ENCODE results near the gene OSMR. TPM values are rescaled to one million over a fixed set of nuclear protein-coding genes. Genes with fewer than 3 reads are reported as not detected.
"Not testable (repeated sequence)": the region's sequence is repeated elsewhere in the genome, so short reads cannot be mapped to it uniquely, and the experiment has no call there.

The OSMR gene
- total RNA-seq, 4 donors from 2014 or later, result 3.5 to 25.6 (median 15.3) TPM

DNA sequence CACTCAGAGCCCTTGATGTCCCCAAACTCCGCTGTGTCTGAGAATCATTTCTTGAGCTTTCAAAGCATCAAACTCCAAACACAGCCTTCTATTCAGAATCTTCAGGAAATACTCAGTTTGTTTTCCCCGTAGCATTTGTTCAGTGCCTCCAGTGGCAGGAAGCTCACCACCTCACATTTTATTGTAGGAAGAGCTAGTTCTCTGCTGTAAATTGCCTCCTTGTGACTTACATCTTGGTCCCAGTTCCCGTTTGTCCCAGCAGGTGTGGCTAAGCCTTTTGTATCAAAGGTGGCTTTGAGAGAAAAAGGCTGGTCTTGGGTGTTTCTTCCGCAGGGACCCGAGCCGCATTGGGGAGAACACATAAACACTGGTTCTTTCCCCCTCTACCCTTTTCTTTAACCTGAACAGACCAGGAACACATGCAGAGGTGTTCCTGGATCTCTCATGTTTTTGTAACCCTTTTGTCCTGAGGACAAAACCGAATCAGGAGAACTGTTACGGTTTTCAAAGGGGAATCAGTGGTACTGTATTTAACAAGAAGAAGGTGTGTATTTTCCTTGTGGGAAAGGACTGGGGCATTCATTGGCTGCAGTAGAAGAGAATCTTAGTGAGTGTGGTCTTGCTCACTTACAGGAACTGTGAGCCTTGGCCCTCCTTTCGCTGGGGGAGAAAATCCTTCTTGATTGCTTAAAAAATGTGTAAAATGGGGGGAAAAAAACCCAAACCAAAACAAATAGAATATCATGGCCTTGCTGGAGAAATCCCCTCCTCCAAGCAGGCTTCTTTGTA, 1.9 kb downstream of the OSMR start:
- Histone ChIP-seq H3K9me3 (no peaks in the 10 kb centered on the region), H3K4me3 (peak overlapping the region in 3 of 4 donors; percentile 18 to 63 (median 60)), H3K27me3 (no peaks in the 10 kb centered on the region), H3K36me3 (no peaks in the 10 kb centered on the region), H3K27ac (peak overlapping the region; percentile 5 to 94 (median 48)), H3K4me1 (no peaks in the 10 kb centered on the region)
- no peak for DNase-seq
- no peak for TF ChIP-seq CTCF (IDR thresholded peaks at IDR 0.05)

GRCh38 chr5:38848637-38849036, 2.8 kb downstream of the OSMR start:
- H3K27ac ChIP-seq, result no peak overlapping the region
- no peaks in the 10 kb centered on the region for H3K27me3 ChIP-seq
- TF ChIP-seq CTCF (IDR thresholded peaks at IDR 0.05) (no peak), POLR2A (IDR thresholded peaks at IDR 0.05) (no peak)
- DNase-seq, result no peak
- H3K4me3 ChIP-seq, result no peak overlapping the region
- no peaks in the 10 kb centered on the region for H3K9me3 ChIP-seq
- H3K36me3 ChIP-seq, result no peaks in the 10 kb centered on the region
- H3K4me1 ChIP-seq, result no peaks in the 10 kb centered on the region

DNA sequence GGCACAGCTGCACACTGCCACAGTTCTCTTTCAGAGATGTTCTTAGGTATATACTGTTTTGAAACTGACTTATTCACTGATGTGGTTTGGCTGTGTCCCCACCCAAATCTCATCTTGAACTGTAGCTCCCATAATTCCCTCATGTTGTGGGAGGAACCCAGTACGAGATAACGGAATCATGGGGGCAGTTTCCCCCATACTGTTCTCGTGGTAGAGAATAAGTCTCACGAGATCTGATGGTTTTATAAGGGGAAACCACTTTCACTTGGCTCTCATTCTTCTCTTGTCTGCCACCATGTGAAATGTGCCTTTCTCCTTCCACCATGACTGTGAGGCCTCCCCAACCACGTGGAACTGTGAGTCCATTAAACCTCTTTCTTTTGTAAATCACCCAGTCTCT, 5.8 kb downstream of the OSMR start:
- H3K27ac ChIP-seq, DNase-seq, H3K4me1 ChIP-seq: not testable (repeated sequence)

GRCh38 chr5:38853753-38854470, 8.1 kb downstream of the OSMR start:
- no peaks in the 10 kb centered on the region for H3K9me3 ChIP-seq

More for the DNA sequence above, 5.8 kb downstream of the OSMR start:
- H3K27me3 ChIP-seq, H3K9me3 ChIP-seq, H3K36me3 ChIP-seq, H3K4me3 ChIP-seq: not testable (repeated sequence)

GRCh38 chr5:38854907-38855306, 9.1 kb downstream of the OSMR start:
- no peak for TF ChIP-seq POLR2A (IDR thresholded peaks at IDR 0.05)
- no peak for TF ChIP-seq CTCF (IDR thresholded peaks at IDR 0.05)
- H3K9me3 ChIP-seq, result no peaks in the 10 kb centered on the region
- H3K36me3 ChIP-seq, result no peaks in the 10 kb centered on the region
- no peaks in the 10 kb centered on the region for H3K4me1 ChIP-seq
- H3K27ac ChIP-seq, result no peak overlapping the region
- no peak for DNase-seq
- no peaks in the 10 kb centered on the region for H3K27me3 ChIP-seq
- no peak overlapping the region for H3K4me3 ChIP-seq

More at GRCh38 chr5:38853753-38854470, 8.1 kb downstream of the OSMR start:
- Histone ChIP-seq H3K36me3 (no peaks in the 10 kb centered on the region), H3K4me3 (no peak overlapping the region), H3K27me3 (no peaks in the 10 kb centered on the region), H3K27ac (no peak overlapping the region), H3K4me1 (no peaks in the 10 kb centered on the region)
- no peak for DNase-seq
- no peak for TF ChIP-seq POLR2A (IDR thresholded peaks at IDR 0.05)
- no peak for TF ChIP-seq CTCF (IDR thresholded peaks at IDR 0.05)

DNA sequence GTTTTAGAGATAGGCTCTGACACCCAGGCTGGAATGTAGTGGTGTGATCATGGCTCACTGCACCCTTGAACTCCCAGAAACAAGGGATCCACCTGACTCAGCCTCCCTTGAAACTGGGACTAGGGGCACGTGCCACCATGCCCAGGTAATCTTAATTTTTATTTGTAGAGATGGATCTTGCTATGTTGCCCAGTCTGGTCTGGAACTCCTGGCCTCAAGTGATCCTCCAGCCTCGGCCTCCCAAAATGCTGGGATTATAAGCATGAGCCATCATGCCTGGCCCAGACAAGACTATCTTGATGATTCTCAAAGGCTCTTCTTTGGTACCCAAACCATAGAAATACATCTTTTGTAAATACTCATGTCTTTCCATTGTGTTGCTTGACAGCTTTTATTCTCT, 10.8 kb downstream of the OSMR start:
- DNase-seq, result no peak
- no peaks in the 10 kb centered on the region for H3K4me1 ChIP-seq
- H3K36me3 ChIP-seq, result no peaks in the 10 kb centered on the region
- H3K27me3 ChIP-seq, result no peaks in the 10 kb centered on the region
- TF ChIP-seq POLR2A (IDR thresholded peaks at IDR 0.05) (no peak), CTCF (IDR thresholded peaks at IDR 0.05) (no peak)
- H3K27ac ChIP-seq, result no peak overlapping the region
- no peaks in the 10 kb centered on the region for H3K9me3 ChIP-seq
- H3K4me3 ChIP-seq, result no peak overlapping the region

Measured in Peyer's patch (tissue), 4 donors.